H1 (cell line): ENCODE measurements around the gene RUNX1. TPM values are rescaled to one million over a fixed set of nuclear protein-coding genes. Genes with fewer than 3 reads are reported as not detected.
A peak's percentile ranks its signal among the peaks of the same experiment; 100 is the strongest.

Experiments used
- CTCF ChIA-PET: fragments of 300-600 bp; sonication (Branson Sonifier 250); formaldehyde crosslinking; loops from one replicate; lab custom pipeline; 2021; ENCODE audit not compliant: partially characterized antibody; lab: Charles Lee
- POLR2A ChIA-PET: fragments of 300-600 bp; sonication (Branson Sonifier 250); formaldehyde crosslinking; loops from one replicate; lab custom pipeline; 2021; ENCODE audit warnings: inconsistent platforms; ENCODE audit not compliant: partially characterized antibody; lab: Charles Lee
- DNase-seq, 2 experiments: peaks; one replicate each; pipeline versions ENCODE4 v3.0.0 to v3.0.0-alpha.2; 2010 to 2022; ENCODE audit warnings: low spot score in 2 of 2, low read depth in 1 of 2, mixed read lengths in 1 of 2
- FAIRE-seq: peaks from 2 replicates; lab custom pipeline; 2011; peaks lifted over from hg19 to GRCh38; lab: Jason Lieb, UNC
- H2AFZ ChIP-seq: 2 replicates; pipeline ENCODE4 v1.8.1; 2012; ENCODE audit warnings: low read length, inconsistent platforms
- H2AK5ac ChIP-seq: 2 replicates; pipeline ENCODE4 v1.6.1; 2013; ENCODE audit warnings: low read depth, low read length
- H2BK120ac ChIP-seq: replicated peaks from 2 replicates; pipeline ENCODE3; 2013; ENCODE audit warnings: low read depth, low read length, inconsistent platforms
- H2BK12ac ChIP-seq: 2 replicates; pipeline ENCODE4 v1.6.1; 2013; ENCODE audit warnings: low read depth, low read length
- H2BK15ac ChIP-seq: 2 replicates; pipeline ENCODE4 v1.6.1; 2013; ENCODE audit warnings: low read length
- H2BK20ac ChIP-seq: 2 replicates; pipeline ENCODE4 v1.6.1; 2013; ENCODE audit warnings: low read length
- H2BK5ac ChIP-seq: 2 replicates; pipeline ENCODE4 v1.6.1; 2013; ENCODE audit warnings: low read depth, low read length
- H3K14ac ChIP-seq: 2 replicates; pipeline ENCODE4 v1.6.1; 2013; ENCODE audit warnings: inconsistent platforms; ENCODE audit not compliant: insufficient read length
- H3K18ac ChIP-seq: 2 replicates; pipeline ENCODE4 v1.6.1; 2013; ENCODE audit warnings: low read length; ENCODE audit errors: extremely low read depth
- H3K23ac ChIP-seq: 2 replicates; pipeline ENCODE4 v1.6.1; 2013; ENCODE audit warnings: inconsistent platforms; ENCODE audit not compliant: insufficient read length
- H3K23me2 ChIP-seq: 2 replicates; pipeline ENCODE4 v1.6.1; 2013; ENCODE audit warnings: low read depth, low read length
- H3K27ac ChIP-seq: 2 replicates; pipeline ENCODE4 v1.6.1; 2011; ENCODE audit warnings: low read depth, low read length, inconsistent platforms
- H3K27me3 ChIP-seq, 4 experiments: replicated peaks in 1 of 4; 1 replicate in 1 of 4; 2 replicates in 3 of 4; pipeline versions ENCODE4 v1.6.1 to v1.8.1; 2011 to 2013; ENCODE audit warnings: low read length in 3 of 4, mild to moderate bottlenecking in 3 of 4, inconsistent platforms in 2 of 4, mixed read lengths in 2 of 4, moderate library complexity in 1 of 4; ENCODE audit not compliant: control insufficient read depth in 3 of 4, insufficient read depth in 3 of 4; ENCODE audit errors: extremely low read depth in 1 of 4
- H3K36me3 ChIP-seq, 4 experiments: 2 replicates each; pipeline versions ENCODE4 v1.6.1 to v1.8.1; 2011 to 2013; ENCODE audit warnings: mild to moderate bottlenecking in 4 of 4, low read length in 3 of 4, moderate library complexity in 2 of 4, control low read depth in 1 of 4, inconsistent platforms in 1 of 4; ENCODE audit not compliant: insufficient read depth in 4 of 4, control insufficient read depth in 2 of 4
- H3K4ac ChIP-seq: replicated peaks from 2 replicates; pipeline ENCODE3; 2013; ENCODE audit warnings: low read length, low read depth, mixed read lengths, inconsistent platforms; ENCODE audit not compliant: insufficient read length
- H3K4me1 ChIP-seq, 4 experiments: replicated peaks in 1 of 4; 1 replicate in 1 of 4; 2 replicates in 3 of 4; pipeline versions ENCODE4 v1.6.1 to v1.8.1; 2011 to 2013; ENCODE audit warnings: low read length in 3 of 4, inconsistent platforms in 2 of 4, mixed read lengths in 1 of 4; ENCODE audit not compliant: insufficient read depth in 4 of 4, control insufficient read depth in 3 of 4
- H3K4me2 ChIP-seq, 2 experiments: 2 replicates each; pipeline versions ENCODE4 v1.6.1 to v1.8.1; 2011 to 2013; ENCODE audit warnings: low read depth in 2 of 2, low read length in 2 of 2, control low read depth in 1 of 2, inconsistent platforms in 1 of 2, mild to moderate bottlenecking in 1 of 2; ENCODE audit not compliant: insufficient read depth in 1 of 2
- H3K4me3 ChIP-seq, 4 experiments: fragments of 200-600, 300-600 bp in 1 of 4; sonication (generic), shearing (Covaris generic), sonication (Bioruptor Twin) in 1 of 4; 2 replicates each; pipeline versions ENCODE4 v1.5.1 to v1.8.1; 2011 to 2016; ENCODE audit warnings: low read length in 4 of 4, low read depth in 3 of 4, control low read depth in 2 of 4, inconsistent platforms in 2 of 4, mild to moderate bottlenecking in 2 of 4, mixed read lengths in 1 of 4, moderate library complexity in 1 of 4; ENCODE audit not compliant: insufficient read depth in 2 of 4; ENCODE audit errors: extremely low read depth in 1 of 4
- H3K56ac ChIP-seq: replicated peaks from 2 replicates; pipeline ENCODE3; 2013; ENCODE audit warnings: low read depth, mild to moderate bottlenecking, mixed read lengths, low read length, inconsistent platforms; ENCODE audit not compliant: insufficient read length
- H3K79me1 ChIP-seq: 2 replicates; pipeline ENCODE4 v1.6.1; 2013; ENCODE audit warnings: low read depth, low read length, control low read depth
- H3K79me2 ChIP-seq, 2 experiments: 2 replicates each; pipeline versions ENCODE4 v1.6.1 to v1.8.1; 2012 to 2013; ENCODE audit warnings: low read length in 2 of 2, mild to moderate bottlenecking in 2 of 2, inconsistent platforms in 1 of 2; ENCODE audit not compliant: insufficient read depth in 2 of 2, control insufficient read depth in 1 of 2
- H3K9ac ChIP-seq, 4 experiments: replicated peaks in 1 of 4; 1 replicate in 1 of 4; 2 replicates in 3 of 4; pipeline versions ENCODE4 v1.6.1 to v1.8.1; 2011 to 2013; ENCODE audit warnings: low read depth in 3 of 4, low read length in 3 of 4, control low read depth in 2 of 4, mild to moderate bottlenecking in 2 of 4, moderate library complexity in 2 of 4, inconsistent platforms in 1 of 4; ENCODE audit errors: extremely low read depth in 1 of 4
- H3K9me3 ChIP-seq, 2 experiments: 2 replicates each; pipeline versions ENCODE4 v1.6.1 to v1.8.1; 2012 to 2013; ENCODE audit warnings: mild to moderate bottlenecking in 2 of 2, moderate library complexity in 2 of 2, control low read depth in 1 of 2, inconsistent platforms in 1 of 2, low read depth in 1 of 2, low read length in 1 of 2, mixed read lengths in 1 of 2; ENCODE audit not compliant: insufficient read depth in 2 of 2
- H4K20me1 ChIP-seq, 2 experiments: replicated peaks in 1 of 2; 2 replicates each; pipeline versions ENCODE3 to v1.8.1; 2011 to 2013; ENCODE audit warnings: inconsistent platforms in 2 of 2, low read length in 2 of 2, mild to moderate bottlenecking in 1 of 2; ENCODE audit not compliant: insufficient read depth in 2 of 2, control insufficient read depth in 1 of 2
- H4K5ac ChIP-seq: 2 replicates; pipeline ENCODE4 v1.6.1; 2013; ENCODE audit warnings: low read length, low read depth, mixed read lengths, inconsistent platforms; ENCODE audit not compliant: insufficient read length
- H4K8ac ChIP-seq: 2 replicates; pipeline ENCODE4 v1.8.0; 2013; ENCODE audit warnings: mild to moderate bottlenecking, moderate library complexity, low read length, inconsistent platforms; ENCODE audit not compliant: insufficient read depth; ENCODE audit errors: extremely low read depth
- H4K91ac ChIP-seq: replicated peaks from 2 replicates; pipeline ENCODE3; 2013; ENCODE audit warnings: low read length, mixed read lengths, inconsistent platforms; ENCODE audit not compliant: insufficient read length
- BRCA1 ChIP-seq: IDR thresholded peaks from 2 replicates; pipeline ENCODE4 v1.6.1; 2012; ENCODE audit warnings: low read depth, low read length, improper control_type of control experiment
- E2F6 ChIP-seq: IDR thresholded peaks from 2 replicates; pipeline ENCODE4 v1.6.1; 2012; ENCODE audit warnings: inconsistent platforms
- EZH2 ChIP-seq: fragments of 200-600 bp; sonication (generic); IDR thresholded peaks from 2 replicates; pipeline ENCODE4 v1.7.1; 2012; ENCODE audit warnings: low read depth, mild to moderate bottlenecking, moderate library complexity, low read length, inconsistent platforms; ENCODE audit not compliant: severe bottlenecking
- KDM4A ChIP-seq: IDR thresholded peaks from one replicate; pipeline ENCODE4 v1.7.1; 2012; ENCODE audit warnings: low read depth, mild to moderate bottlenecking, moderate library complexity, low read length, inconsistent platforms; ENCODE audit not compliant: severe bottlenecking
- POLR2A ChIP-seq, 2 experiments: IDR thresholded peaks; 1 replicate in 1 of 2; 2 replicates in 1 of 2; pipeline ENCODE4 v1.6.1; 2011; ENCODE audit warnings: low read depth in 2 of 2, low read length in 2 of 2, mild to moderate bottlenecking in 2 of 2; ENCODE audit errors: control extremely low read depth in 1 of 2
- RBBP5 ChIP-seq: IDR thresholded peaks from 2 replicates; pipeline ENCODE4 v1.7.1; 2012; ENCODE audit warnings: low read depth, mild to moderate bottlenecking, inconsistent platforms, low read length, moderate library complexity, borderline replicate concordance
- RXRA ChIP-seq: IDR thresholded peaks from 2 replicates; pipeline ENCODE4 v1.6.1; 2011; ENCODE audit warnings: low read depth, mild to moderate bottlenecking, low read length, moderate library complexity; ENCODE audit not compliant: insufficient read depth
- SUZ12 ChIP-seq: fragments of 200-600 bp; sonication (generic); IDR thresholded peaks from 2 replicates; pipeline ENCODE4 v1.6.1; 2012; ENCODE audit warnings: mild to moderate bottlenecking, inconsistent platforms, low read length, moderate library complexity, mixed read lengths
- TAF1 ChIP-seq: IDR thresholded peaks from 2 replicates; pipeline ENCODE4 v1.6.1; 2011; ENCODE audit warnings: mild to moderate bottlenecking, low read depth, low read length
- TBP ChIP-seq: IDR thresholded peaks from 2 replicates; pipeline ENCODE4 v1.6.1; 2011; ENCODE audit warnings: low read depth, low read length, improper control_type of control experiment
- TEAD4 ChIP-seq: IDR thresholded peaks from 2 replicates; pipeline ENCODE4 v1.6.1; 2012; ENCODE audit warnings: low read depth, low read length, inconsistent platforms, mixed read lengths
- WGBS, 2 experiments: shearing (Covaris generic) in 1 of 2; methylation state at CpG; one replicate each; pipeline versions ENCODE4 v1.1.6 to v1.1.7; 2013 to 2015; ENCODE audit warnings: low lambda C conversion rate in 2 of 2, mixed read lengths in 2 of 2, inconsistent platforms in 1 of 2, low coverage in 1 of 2, missing lambda C conversion rate in 1 of 2; ENCODE audit not compliant: insufficient replicate concordance in 2 of 2, insufficient coverage in 1 of 2, insufficient read length in 1 of 2; ENCODE audit errors: extremely low coverage in 1 of 2, missing lambda C conversion rate in 1 of 2; 5-methylcytosine and 5-hydroxymethylcytosine counted together
- polyA plus RNA-seq, 7 experiments: library from polyadenylated mRNA; depleted of rRNA in 3 of 7; stranded (reverse) in 5 of 7; unstranded in 2 of 7; fragments of >200 nt in 5 of 7; fragments of 200-250 nt in 2 of 7; gene quantifications; 1 replicate in 5 of 7; 2 replicates in 1 of 7; 4 replicates in 1 of 7; pipeline versions ENCODE4 v1.2.1 to v1.2.3, GENCODE V29; 2011 to 2013; ENCODE audit warnings: missing spikeins in 2 of 7, mixed read lengths in 2 of 7
- total RNA-seq: library from RNA; stranded (reverse); fragmentation: NEBNext Ultra II Directional; extraction: Animal tissue kit (Norgen Biotek cat#: 25700); gene quantifications from 2 replicates; pipeline ENCODE4 v1.2.1, GENCODE V29; 2021

RUNX1 gene
- total and polyA plus RNA-seq, 2 of the 8 experiments (the other 6 are each of a cell fraction or from before 2014, with no cell fraction given), result 0.20 to 0.60 TPM

- no peak overlapping the region for H4K91ac ChIP-seq
- peak overlapping the region; percentile 43 to 73 (median 56) for H3K4me3 ChIP-seq
- no peaks in the 10 kb centered on the region; a peak in 1 of 8 replicates for H3K36me3 ChIP-seq
- no peak overlapping the region for H3K4ac ChIP-seq
- H3K9me3 ChIP-seq, result no peaks in the 10 kb centered on the region
- peaks cover 37 to 90% (median 74%) of the 10 kb centered on the region in 4 experiments for H3K27me3 ChIP-seq
- peak overlapping the region; percentile 84 to 97 for H3K4me2 ChIP-seq
- FAIRE-seq, result no peak
- no peak overlapping the region for H4K5ac ChIP-seq
- H2AK5ac ChIP-seq, result no peak overlapping the region
- CTCF ChIA-PET, result interaction anchor here (0.6 to 4.2 kb wide), 11 partner anchors 60 to 951 kb away, joined by 3 to 22 read pairs (median 4); no protein-coding TSS in a partner anchor
- H3K79me1 ChIP-seq, result no peaks in the 10 kb centered on the region
- no peak overlapping the region; the same call in 1 of the 2 replicates for H3K18ac ChIP-seq
- H2AFZ ChIP-seq, result peak overlapping the region; percentile 67; the same call in 1 of the 2 replicates
- H3K4me1 ChIP-seq, result peaks cover 3 to 15% (median 9%) of the 10 kb centered on the region in 4 experiments; a peak in 6 of 7 replicates
- no peak overlapping the region for H3K14ac ChIP-seq
- no peak overlapping the region for H2BK20ac ChIP-seq
- H2BK120ac ChIP-seq, result no peak overlapping the region
- no peak overlapping the region for H3K23ac ChIP-seq
- H3K79me2 ChIP-seq, result no peaks in the 10 kb centered on the region
- no peak overlapping the region for H2BK5ac ChIP-seq
- H2BK12ac ChIP-seq, result no peak overlapping the region; the same call in 1 of the 2 replicates
- 2% methylated on average over 53 of the region's 96 CpGs; no CpG with 5 or more reads in 1 of the 2 experiments for WGBS, 2 experiments
- H4K8ac ChIP-seq, result no peak overlapping the region
- peaks cover 2 to 21% of the 10 kb centered on the region in 2 experiments for H4K20me1 ChIP-seq
- POLR2A ChIA-PET, result interaction anchor here (0.9 to 1.3 kb wide), 6 partner anchors 22 to 639 kb away, joined by 3 to 4 read pairs (median 3); no protein-coding TSS in a partner anchor
- H3K23me2 ChIP-seq, result peaks cover 21% of the 10 kb centered on the region; the same call in 1 of the 2 replicates
- H3K27ac ChIP-seq, result no peak overlapping the region
- H3K56ac ChIP-seq, result no peak overlapping the region
- DNase-seq, result peak; percentile 79 to 86
- H3K9ac ChIP-seq, result peak overlapping the region in 2 of 4 experiments; percentile 6 to 50; a peak in 2 of 7 replicates
- no peak overlapping the region for H2BK15ac ChIP-seq
- TF ChIP-seq BRCA1, result no peak
- peak; percentile 80 for TF ChIP-seq TAF1
- TF ChIP-seq POLR2A (IDR thresholded peaks at IDR 0.05; ENCODE audit: control extremely low read depth in 1 of 2, low read depth in 2 of 2, low read length in 2 of 2), result peak in 1 of 2 experiments; percentile 68; a peak in 2 of 3 replicates
- peak; percentile 60; the same call in 1 of the 2 replicates for TF ChIP-seq TEAD4
- peak; percentile 69; the same call in 1 of the 2 replicates for TF ChIP-seq RBBP5
- peak; percentile 2; the same call in 1 of the 2 replicates for TF ChIP-seq SUZ12
- TF ChIP-seq EZH2, result peak; percentile 17
- no peak for TF ChIP-seq RXRA
- TF ChIP-seq KDM4A, result peak; percentile 77
- TF ChIP-seq E2F6, result peak; percentile 32; the same call in 1 of the 2 replicates
- peak; percentile 79 for TF ChIP-seq TBP
Observed at GRCh38 chr21:34888569-34889319, 160.4 kb downstream of the RUNX1 start.
